HG02642 (cell line): Measurements from ENCODE around the gene OLFML2B.
"Not testable (repeated sequence)": the region's sequence is repeated elsewhere in the genome, so short reads cannot be mapped to it uniquely, and the experiment has no call there.

Experiments used
- ATAC-seq: cut with Tn5 transposase; IDR thresholded peaks from one replicate; pipeline ENCODE4 v1.9.1; 2021; ENCODE audit warnings: mild to moderate bottlenecking; ENCODE audit not compliant: unreplicated experiment, poor library complexity

OLFML2B gene

GRCh38 chr1:162038624-162039023, 15.0 kb upstream of the OLFML2B start:
- no peak for ATAC-seq

GRCh38 chr1:162036163-162036562, 12.5 kb upstream of the OLFML2B start:
- ATAC-seq = no peak

GRCh38 chr1:162035241-162035640, 11.6 kb upstream of the OLFML2B start:
- no peak for ATAC-seq

GRCh38 chr1:162033428-162033827, 9.8 kb upstream of the OLFML2B start:
- ATAC-seq = no peak

- ATAC-seq = no peak
These were observed 7.2 kb upstream of the OLFML2B start for GRCh38 chr1:162030759-162031280.

- ATAC-seq = no peak
These were observed 5.5 kb upstream of the OLFML2B start for GRCh38 chr1:162029157-162029556.

- ATAC-seq = no peak
These were observed 5.1 kb upstream of the OLFML2B start for GRCh38 chr1:162028726-162029125.

GRCh38 chr1:162026881-162027280, 3.2 kb upstream of the OLFML2B start:
- ATAC-seq = no peak

- no peak for ATAC-seq
These were observed 1.9 kb upstream of the OLFML2B start for GRCh38 chr1:162025541-162025940.

GRCh38 chr1:162023181-162023546, 505 bp downstream of the OLFML2B start:
- ATAC-seq = no peak

- ATAC-seq = no peak
These were observed 1.0 kb downstream of the OLFML2B start for GRCh38 chr1:162022626-162023025.

GRCh38 chr1:162021124-162021523, 2.5 kb downstream of the OLFML2B start:
- ATAC-seq = no peak

- no peak for ATAC-seq
These were observed 3.5 kb downstream of the OLFML2B start for GRCh38 chr1:162020150-162020549.

- no peak for ATAC-seq
These were observed 4.2 kb downstream of the OLFML2B start for GRCh38 chr1:162019446-162019845.

- no peak for ATAC-seq
These were observed 4.7 kb downstream of the OLFML2B start for GRCh38 chr1:162019006-162019405.

GRCh38 chr1:162018418-162018817, 5.3 kb downstream of the OLFML2B start:
- ATAC-seq = no peak

GRCh38 chr1:162017791-162018190, 5.9 kb downstream of the OLFML2B start:
- not testable (repeated sequence) for ATAC-seq

GRCh38 chr1:162016631-162017030, 7.0 kb downstream of the OLFML2B start:
- ATAC-seq = no peak

- ATAC-seq = no peak
These were observed 8.5 kb downstream of the OLFML2B start for GRCh38 chr1:162015196-162015595.

GRCh38 chr1:162014202-162014601, 9.5 kb downstream of the OLFML2B start:
- no peak for ATAC-seq

- ATAC-seq = no peak
These were observed 10.4 kb downstream of the OLFML2B start for GRCh38 chr1:162013289-162013688.

- no peak for ATAC-seq
These were observed 12.2 kb downstream of the OLFML2B start for GRCh38 chr1:162011337-162012012.

- ATAC-seq = no peak
These were observed 13.5 kb downstream of the OLFML2B start for GRCh38 chr1:162010175-162010506.
